ENCODE results near the gene FGF11. TPM values are rescaled to one million over a fixed set of nuclear protein-coding genes. Genes with fewer than 3 reads are reported as not detected.

Gene FGF11
- total and polyA plus RNA-seq, 3 experiments from 2014 or later = 0.12 to 1.1 (median 0.85) TPM

- peaks cover 31% of the 10 kb centered on the region for H3K27me3 ChIP-seq (ENCODE audit: insufficient read depth, low read length, poor library complexity, severe bottlenecking)
Observed at GRCh38 chr17:7436556-7437368, 2.5 kb upstream of the FGF11 start.

GRCh38 chr17:7437369-7437863, 1.9 kb upstream of the FGF11 start:
- H3K27me3 Mint-ChIP-seq = peaks cover 32 to 36% of the 10 kb centered on the region in 2 donors
- Histone ChIP-seq H3K4me1 (ENCODE audit: insufficient read depth, low read length) (peaks cover 50% of the 10 kb centered on the region), H3K27ac (ENCODE audit: low read depth, low read length) (no peak overlapping the region), H3K27me3 (ENCODE audit: insufficient read depth, low read length, poor library complexity, severe bottlenecking) (peaks cover 34% of the 10 kb centered on the region), H3K9me3 (ENCODE audit: low read length) (no peaks in the 10 kb centered on the region), H3K4me3 (ENCODE audit: low read length) (peak overlapping the region; percentile 5), H3K36me3 (ENCODE audit: insufficient read depth, low read length) (no peaks in the 10 kb centered on the region)
- peaks cover 4 to 10% (median 7%) of the 10 kb centered on the region in 3 donors for H3K36me3 Mint-ChIP-seq
- peak overlapping the region in 3 of 8 donors; percentile 17 to 95 (median 47) for H3K27ac Mint-ChIP-seq
- no peak for DNase-seq
- ChIA-PET CTCF (interaction anchor here (0.6 to 5.1 kb wide), 47 partner anchors 9 to 250 kb away, joined by 3 to 78 read pairs (median 7); partner anchors contain the start of genes ACAP1, CD68, CHRNB1 and MPDU1), POLR2A (interaction anchor here (0.9 to 4.5 kb wide), 12 partner anchors 9 to 249 kb away, joined by 3 to 48 read pairs (median 6); partner anchors contain the start of genes MPDU1, NEURL4, PLSCR3 and POLR2A)
- H3K9me3 Mint-ChIP-seq = no peaks in the 10 kb centered on the region
- peak overlapping the region; percentile 61 to 98 (median 67) for H3K4me3 Mint-ChIP-seq
- peaks cover 33 to 56% (median 46%) of the 10 kb centered on the region in 3 donors for H3K4me1 Mint-ChIP-seq

More at GRCh38 chr17:7436556-7437368, 2.5 kb upstream of the FGF11 start:
- no peaks in the 10 kb centered on the region for H3K9me3 ChIP-seq (ENCODE audit: low read length)
- no peaks in the 10 kb centered on the region for H3K9me3 Mint-ChIP-seq
- peaks cover 33 to 56% (median 46%) of the 10 kb centered on the region in 3 donors for H3K4me1 Mint-ChIP-seq
- H3K36me3 ChIP-seq (ENCODE audit: insufficient read depth, low read length) = no peaks in the 10 kb centered on the region
- peak overlapping the region; percentile 88 to 98 (median 96) for H3K4me3 Mint-ChIP-seq
- ChIA-PET CTCF (interaction anchor here (0.6 to 5.1 kb wide), 56 partner anchors 9 to 391 kb away, joined by 3 to 78 read pairs (median 5); partner anchors contain the start of genes ACAP1, CD68, CHRNB1 and MPDU1), POLR2A (interaction anchor here (0.6 to 4.5 kb wide), 17 partner anchors 10 to 250 kb away, joined by 3 to 48 read pairs (median 5); partner anchors contain the start of genes MPDU1, NEURL4, PLSCR3 and POLR2A)
- H3K4me3 ChIP-seq (ENCODE audit: low read length) = peak overlapping the region; percentile 92
- H3K4me1 ChIP-seq (ENCODE audit: insufficient read depth, low read length) = peaks cover 50% of the 10 kb centered on the region
- H3K27ac Mint-ChIP-seq = peak overlapping the region; percentile 93 to 99 (median 97)
- peak; percentile 68 to 85 (median 80) for DNase-seq
- H3K27ac ChIP-seq (ENCODE audit: low read depth, low read length) = peak overlapping the region; percentile 77
- H3K36me3 Mint-ChIP-seq = peaks cover 4 to 10% (median 7%) of the 10 kb centered on the region in 3 donors
- H3K27me3 Mint-ChIP-seq = peaks cover 29% of the 10 kb centered on the region in 2 donors

- Histone ChIP-seq H3K4me3 (ENCODE audit: low read length) (peak overlapping the region; percentile 24), H3K27ac (ENCODE audit: low read depth, low read length) (no peak overlapping the region), H3K36me3 (ENCODE audit: insufficient read depth, low read length) (no peaks in the 10 kb centered on the region), H3K27me3 (ENCODE audit: insufficient read depth, low read length, poor library complexity, severe bottlenecking) (peaks cover 34% of the 10 kb centered on the region), H3K9me3 (ENCODE audit: low read length) (no peaks in the 10 kb centered on the region), H3K4me1 (ENCODE audit: insufficient read depth, low read length) (peaks cover 50% of the 10 kb centered on the region)
- peaks cover 4 to 10% (median 7%) of the 10 kb centered on the region in 3 donors for H3K36me3 Mint-ChIP-seq
- DNase-seq = peak in 4 of 5 donors; percentile 21 to 61 (median 42)
- H3K27ac Mint-ChIP-seq = peak overlapping the region in 7 of 8 donors; percentile 17 to 87 (median 40)
- POLR2A ChIA-PET = interaction anchor here (0.9 to 4.5 kb wide), 4 partner anchors 16 to 47 kb away, joined by 4 to 48 read pairs (median 18); partner anchors contain the start of genes POLR2A, SLC35G6 and ZBTB4
- CTCF ChIA-PET = interaction anchor here (0.9 to 5.1 kb wide), 7 partner anchors 11 to 157 kb away, joined by 4 to 78 read pairs (median 10); partner anchors contain the start of genes POLR2A, SLC2A4 and TMEM95
- H3K4me1 Mint-ChIP-seq = peaks cover 33 to 56% (median 46%) of the 10 kb centered on the region in 3 donors
- H3K9me3 Mint-ChIP-seq = no peaks in the 10 kb centered on the region
- H3K27me3 Mint-ChIP-seq = peaks cover 35 to 38% of the 10 kb centered on the region in 2 donors
- peak overlapping the region; percentile 61 to 86 (median 67) for H3K4me3 Mint-ChIP-seq
Observed at GRCh38 chr17:7437950-7438614, 1.2 kb upstream of the FGF11 start.

GRCh38 chr17:7438656-7439460, 454 bp upstream of the FGF11 start:
- Mint-ChIP-seq H3K4me3 (peak overlapping the region; percentile 8 to 81 (median 61)), H3K27me3 (peaks cover 36 to 42% of the 10 kb centered on the region in 2 donors), H3K27ac (peak overlapping the region; percentile 4 to 71 (median 56)), H3K36me3 (peaks cover 4 to 10% (median 7%) of the 10 kb centered on the region in 3 donors), H3K4me1 (peaks cover 33 to 56% (median 46%) of the 10 kb centered on the region in 3 donors), H3K9me3 (no peaks in the 10 kb centered on the region)
- H3K27ac ChIP-seq (ENCODE audit: low read depth, low read length) = no peak overlapping the region
- peaks cover 36% of the 10 kb centered on the region for H3K27me3 ChIP-seq (ENCODE audit: insufficient read depth, low read length, poor library complexity, severe bottlenecking)
- no peaks in the 10 kb centered on the region for H3K9me3 ChIP-seq (ENCODE audit: low read length)
- DNase-seq = no peak
- ChIA-PET CTCF (interaction anchor here (0.9 to 5.1 kb wide), 6 partner anchors 16 to 83 kb away, joined by 3 to 78 read pairs (median 26); partner anchors contain the start of genes POLR2A, TMEM95 and ZBTB4), POLR2A (interaction anchor here (0.9 to 4.5 kb wide), 5 partner anchors 15 to 122 kb away, joined by 3 to 48 read pairs (median 6); partner anchors contain the start of genes POLR2A and ZBTB4)
- peak overlapping the region; percentile 24 for H3K4me3 ChIP-seq (ENCODE audit: low read length)
- H3K4me1 ChIP-seq (ENCODE audit: insufficient read depth, low read length) = peaks cover 50% of the 10 kb centered on the region
- H3K36me3 ChIP-seq (ENCODE audit: insufficient read depth, low read length) = no peaks in the 10 kb centered on the region

GRCh38 chr17:7440113-7440833, 961 bp downstream of the FGF11 start:
- peaks cover 48% of the 10 kb centered on the region for H3K27me3 ChIP-seq (ENCODE audit: insufficient read depth, low read length, poor library complexity, severe bottlenecking)
- H3K4me1 Mint-ChIP-seq = peaks cover 34 to 58% (median 48%) of the 10 kb centered on the region in 3 donors
- H3K36me3 Mint-ChIP-seq = peaks cover 4 to 9% (median 7%) of the 10 kb centered on the region in 3 donors
- no peaks in the 10 kb centered on the region for H3K9me3 Mint-ChIP-seq
- H3K4me3 Mint-ChIP-seq = peak overlapping the region; percentile 52 to 81 (median 73)
- H3K4me1 ChIP-seq (ENCODE audit: insufficient read depth, low read length) = peaks cover 54% of the 10 kb centered on the region
- H3K27me3 Mint-ChIP-seq = peaks cover 41 to 54% of the 10 kb centered on the region in 2 donors
- H3K27ac ChIP-seq (ENCODE audit: low read depth, low read length) = no peak overlapping the region
- ChIA-PET POLR2A (interaction anchor here (1.1 to 2.2 kb wide), 5 partner anchors 15 to 120 kb away, joined by 3 to 11 read pairs (median 3); partner anchors contain the start of gene ZBTB4), CTCF (interaction anchor here (1.0 to 1.6 kb wide), 4 partner anchors 39 to 120 kb away, joined by 3 to 5 read pairs (median 3); partner anchors contain the start of gene ZBTB4)
- peak overlapping the region in 3 of 8 donors; percentile 33 to 54 (median 39) for H3K27ac Mint-ChIP-seq
- peak overlapping the region; percentile 41 for H3K4me3 ChIP-seq (ENCODE audit: low read length)
- no peaks in the 10 kb centered on the region for H3K9me3 ChIP-seq (ENCODE audit: low read length)
- peak in 4 of 5 donors; percentile 11 to 61 (median 32) for DNase-seq
- no peaks in the 10 kb centered on the region for H3K36me3 ChIP-seq (ENCODE audit: insufficient read depth, low read length)

- Histone ChIP-seq H3K36me3 (ENCODE audit: insufficient read depth, low read length) (no peaks in the 10 kb centered on the region), H3K9me3 (ENCODE audit: low read length) (no peaks in the 10 kb centered on the region), H3K4me3 (ENCODE audit: low read length) (no peak overlapping the region), H3K27ac (ENCODE audit: low read depth, low read length) (no peak overlapping the region), H3K27me3 (ENCODE audit: insufficient read depth, low read length, poor library complexity, severe bottlenecking) (peaks cover 53% of the 10 kb centered on the region), H3K4me1 (ENCODE audit: insufficient read depth, low read length) (peaks cover 59% of the 10 kb centered on the region)
- ChIA-PET CTCF (interaction anchor here (0.8 to 1.6 kb wide), 6 partner anchors 38 to 120 kb away, joined by 3 to 5 read pairs (median 3); partner anchors contain the start of gene ZBTB4), POLR2A (interaction anchor here (0.5 to 2.2 kb wide), 6 partner anchors 9 to 57 kb away, joined by 3 to 11 read pairs (median 4); partner anchors contain the start of gene ZBTB4)
- no peak for DNase-seq
- H3K4me3 Mint-ChIP-seq = peak overlapping the region in 4 of 7 donors; percentile 52 to 78 (median 75)
- no peak overlapping the region for H3K27ac Mint-ChIP-seq
- peaks cover 45 to 60% of the 10 kb centered on the region in 2 donors for H3K27me3 Mint-ChIP-seq
- H3K9me3 Mint-ChIP-seq = no peaks in the 10 kb centered on the region
- peaks cover 4 to 9% (median 6%) of the 10 kb centered on the region in 3 donors for H3K36me3 Mint-ChIP-seq
- peaks cover 36 to 61% (median 51%) of the 10 kb centered on the region in 3 donors for H3K4me1 Mint-ChIP-seq
Observed at GRCh38 chr17:7440834-7441195, 1.5 kb downstream of the FGF11 start.

Data from CD8-positive, alpha-beta memory T cell (primary cell).